KMS-11 (cell line): ENCODE data around the gene SLBP.

Experiments
- H2AFZ ChIP-seq: fragments of 200-600 bp; sonication (generic); 2 replicates; pipeline ENCODE4 v1.6.1; 2016; ENCODE audit warnings: antibody characterized with exemption, mixed run types, low read depth
- H3K27ac ChIP-seq: fragments of 200-600 bp; sonication (generic); 2 replicates; pipeline ENCODE4 v1.6.1; 2016; ENCODE audit warnings: mild to moderate bottlenecking, mixed run types
- H3K27me3 ChIP-seq: fragments of 200-600 bp; sonication (generic); 2 replicates; pipeline ENCODE4 v1.6.1; 2017; ENCODE audit warnings: mild to moderate bottlenecking, low read depth, mixed run types, moderate library complexity; ENCODE audit not compliant: insufficient read depth
- H3K36me3 ChIP-seq: fragments of 200-600 bp; sonication (generic); 2 replicates; pipeline ENCODE4 v1.6.1; 2017; ENCODE audit warnings: mild to moderate bottlenecking, mixed run types; ENCODE audit not compliant: insufficient read depth
- H3K4me1 ChIP-seq: fragments of 200-600 bp; sonication (generic); 2 replicates; pipeline ENCODE4 v1.6.1; 2016; ENCODE audit warnings: mild to moderate bottlenecking, low read depth, mixed run types; ENCODE audit not compliant: poor library complexity, severe bottlenecking
- H3K4me2 ChIP-seq: fragments of 200-600 bp; sonication (generic); 2 replicates; pipeline ENCODE4 v1.7.0; 2016; ENCODE audit warnings: mild to moderate bottlenecking, mixed run types
- H3K4me3 ChIP-seq: fragments of 200-600 bp; sonication (generic); IDR thresholded peaks from 2 replicates; pipeline ENCODE4 v1.6.1; 2017; ENCODE audit warnings: low read depth, low read length, mixed read lengths; ENCODE audit not compliant: insufficient read depth
- H3K79me2 ChIP-seq: fragments of 200-600 bp; sonication (generic); 2 replicates; pipeline ENCODE4 v1.6.1; 2016; ENCODE audit warnings: low read depth, mixed run types; ENCODE audit not compliant: insufficient read depth
- H3K9ac ChIP-seq: fragments of 200-600 bp; sonication (generic); 2 replicates; pipeline ENCODE4 v1.6.1; 2016; ENCODE audit warnings: mild to moderate bottlenecking, mixed run types
- H4K20me1 ChIP-seq: fragments of 200-600 bp; sonication (generic); 2 replicates; pipeline ENCODE4 v1.6.1; 2016; ENCODE audit warnings: mild to moderate bottlenecking, mixed run types; ENCODE audit not compliant: insufficient read depth
- TF ChIP-seq, protein P1 (sequence below): fragments of 200-600 bp; sonication (generic); conservative IDR thresholded peaks from 2 replicates; pipeline ENCODE4 v1.6.1; 2017; ENCODE audit warnings: low read depth, mild to moderate bottlenecking, antibody characterized with exemption, low read length, moderate library complexity, mixed read lengths

The SLBP gene

DNA sequence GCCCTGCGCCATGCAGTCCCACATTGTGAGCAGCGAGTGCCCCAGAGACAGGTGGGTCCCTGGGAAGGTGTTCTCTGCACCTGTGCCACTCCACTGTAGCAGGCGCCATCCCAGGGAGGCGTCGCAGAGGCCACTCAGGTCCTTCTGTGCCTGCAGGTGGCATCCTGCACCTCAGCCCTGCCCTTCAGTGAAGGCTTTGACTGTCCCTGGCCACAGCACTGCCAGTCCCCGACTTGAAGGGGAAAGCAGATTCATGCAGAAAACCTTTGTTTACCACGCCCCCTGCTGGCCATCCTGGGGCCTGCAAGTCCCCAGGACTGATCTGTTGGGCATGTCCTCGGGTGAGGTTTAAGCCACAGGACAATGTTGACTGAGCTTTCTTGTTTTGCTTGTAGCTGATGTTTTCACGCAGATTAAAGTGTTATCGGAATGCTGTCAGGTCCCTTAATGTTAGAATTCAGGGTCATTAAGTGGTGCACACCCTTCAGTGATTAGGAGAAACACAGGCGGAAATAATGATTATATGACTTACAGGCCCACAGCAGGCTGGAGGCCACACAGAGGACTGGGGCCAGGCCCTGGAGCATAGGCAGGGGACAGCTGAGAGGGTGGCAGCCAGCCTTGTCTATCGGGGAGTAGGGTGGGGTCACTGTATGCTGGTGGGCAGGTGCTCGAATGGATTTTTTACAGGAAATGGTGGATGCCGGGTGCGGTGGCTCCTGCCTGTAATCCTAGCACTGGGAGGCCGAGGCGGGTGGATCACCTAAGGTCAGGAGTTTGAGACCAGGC, 14.2 kb upstream of the SLBP start:
- no peak overlapping the region for H2AFZ ChIP-seq
- no peaks in the 10 kb centered on the region; the same call in 1 of the 2 replicates for H3K36me3 ChIP-seq
- no peak overlapping the region for H3K9ac ChIP-seq
- peaks cover 42% of the 10 kb centered on the region for H3K4me1 ChIP-seq
- TF ChIP-seq, protein P1, sequence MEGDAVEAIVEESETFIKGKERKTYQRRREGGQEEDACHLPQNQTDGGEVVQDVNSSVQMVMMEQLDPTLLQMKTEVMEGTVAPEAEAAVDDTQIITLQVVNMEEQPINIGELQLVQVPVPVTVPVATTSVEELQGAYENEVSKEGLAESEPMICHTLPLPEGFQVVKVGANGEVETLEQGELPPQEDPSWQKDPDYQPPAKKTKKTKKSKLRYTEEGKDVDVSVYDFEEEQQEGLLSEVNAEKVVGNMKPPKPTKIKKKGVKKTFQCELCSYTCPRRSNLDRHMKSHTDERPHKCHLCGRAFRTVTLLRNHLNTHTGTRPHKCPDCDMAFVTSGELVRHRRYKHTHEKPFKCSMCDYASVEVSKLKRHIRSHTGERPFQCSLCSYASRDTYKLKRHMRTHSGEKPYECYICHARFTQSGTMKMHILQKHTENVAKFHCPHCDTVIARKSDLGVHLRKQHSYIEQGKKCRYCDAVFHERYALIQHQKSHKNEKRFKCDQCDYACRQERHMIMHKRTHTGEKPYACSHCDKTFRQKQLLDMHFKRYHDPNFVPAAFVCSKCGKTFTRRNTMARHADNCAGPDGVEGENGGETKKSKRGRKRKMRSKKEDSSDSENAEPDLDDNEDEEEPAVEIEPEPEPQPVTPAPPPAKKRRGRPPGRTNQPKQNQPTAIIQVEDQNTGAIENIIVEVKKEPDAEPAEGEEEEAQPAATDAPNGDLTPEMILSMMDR: peak; percentile 91
- H3K4me2 ChIP-seq: no peak overlapping the region
- peaks cover 52% of the 10 kb centered on the region for H3K79me2 ChIP-seq
- no peak overlapping the region for H3K4me3 ChIP-seq
- no peak overlapping the region for H3K27ac ChIP-seq
- no peaks in the 10 kb centered on the region for H3K27me3 ChIP-seq
- no peaks in the 10 kb centered on the region for H4K20me1 ChIP-seq

DNA sequence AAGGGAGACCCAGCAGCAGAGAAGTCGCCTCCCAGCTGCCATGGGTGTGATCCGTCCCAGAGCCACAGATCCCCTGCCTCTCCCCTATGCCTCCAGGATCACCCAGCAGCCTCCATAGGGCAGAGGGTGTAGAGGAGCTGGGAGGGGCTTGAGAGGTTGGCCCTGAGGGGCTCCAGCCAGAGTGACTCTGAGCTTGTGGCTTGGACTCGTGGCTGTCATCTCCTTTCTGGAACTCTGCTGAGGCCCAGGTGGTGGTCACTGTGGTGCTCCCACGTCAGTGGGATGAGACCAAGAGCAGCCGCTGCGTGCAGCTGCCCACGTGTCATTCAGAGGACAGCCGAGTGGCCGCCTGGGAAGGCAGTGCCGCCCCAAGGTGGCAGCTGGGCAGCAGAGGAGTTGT, 13.4 kb upstream of the SLBP start:
- H3K4me1 ChIP-seq: peaks cover 35% of the 10 kb centered on the region
- H3K4me2 ChIP-seq: no peak overlapping the region
- no peak overlapping the region for H2AFZ ChIP-seq
- no peaks in the 10 kb centered on the region; the same call in 1 of the 2 replicates for H3K36me3 ChIP-seq
- no peak overlapping the region for H3K27ac ChIP-seq
- H3K4me3 ChIP-seq: no peak overlapping the region
- no peaks in the 10 kb centered on the region for H4K20me1 ChIP-seq
- TF ChIP-seq, protein P1: no peak
- H3K9ac ChIP-seq: no peak overlapping the region
- peaks cover 52% of the 10 kb centered on the region for H3K79me2 ChIP-seq
- no peaks in the 10 kb centered on the region for H3K27me3 ChIP-seq

DNA sequence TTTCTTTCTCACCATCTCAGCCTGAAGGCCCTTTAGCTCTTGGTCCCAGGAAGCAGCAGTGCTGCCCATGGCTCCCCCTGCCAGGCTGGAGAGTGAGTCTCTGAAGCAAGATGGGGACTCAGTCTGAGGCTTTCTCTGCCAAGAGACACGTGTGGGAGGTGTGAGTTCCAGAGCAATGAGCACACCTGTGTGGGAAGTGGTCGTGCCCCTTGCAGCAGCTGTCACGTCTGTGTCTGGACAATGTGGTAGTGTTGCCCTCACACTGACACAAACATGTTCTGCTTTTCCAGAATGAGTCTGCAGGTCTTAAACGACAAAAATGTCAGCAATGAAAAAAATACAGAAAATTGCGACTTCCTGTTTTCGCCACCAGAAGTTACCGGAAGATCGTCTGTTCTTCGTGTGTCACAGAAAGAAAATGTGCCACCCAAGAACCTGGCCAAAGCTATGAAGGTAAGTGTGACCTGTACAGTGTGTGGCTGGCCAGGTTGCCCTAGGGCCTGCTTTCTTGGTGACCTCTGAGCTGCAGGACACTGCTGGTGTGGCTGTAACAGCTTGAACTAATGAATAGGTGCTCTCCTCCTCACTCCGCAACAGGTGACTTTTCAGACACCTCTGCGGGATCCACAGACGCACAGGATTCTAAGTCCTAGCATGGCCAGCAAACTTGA, 11.1 kb upstream of the SLBP start:
- Histone ChIP-seq H3K4me2 (peak overlapping the region; percentile 51), H3K27ac (no peak overlapping the region; the same call in 1 of the 2 replicates), H3K36me3 (no peaks in the 10 kb centered on the region), H3K4me1 (peaks cover 25% of the 10 kb centered on the region), H3K79me2 (peaks cover 58% of the 10 kb centered on the region), H3K4me3 (no peak overlapping the region), H4K20me1 (no peaks in the 10 kb centered on the region), H3K27me3 (no peaks in the 10 kb centered on the region), H2AFZ (no peak overlapping the region), H3K9ac (no peak overlapping the region)
- TF ChIP-seq, protein P1: no peak

DNA sequence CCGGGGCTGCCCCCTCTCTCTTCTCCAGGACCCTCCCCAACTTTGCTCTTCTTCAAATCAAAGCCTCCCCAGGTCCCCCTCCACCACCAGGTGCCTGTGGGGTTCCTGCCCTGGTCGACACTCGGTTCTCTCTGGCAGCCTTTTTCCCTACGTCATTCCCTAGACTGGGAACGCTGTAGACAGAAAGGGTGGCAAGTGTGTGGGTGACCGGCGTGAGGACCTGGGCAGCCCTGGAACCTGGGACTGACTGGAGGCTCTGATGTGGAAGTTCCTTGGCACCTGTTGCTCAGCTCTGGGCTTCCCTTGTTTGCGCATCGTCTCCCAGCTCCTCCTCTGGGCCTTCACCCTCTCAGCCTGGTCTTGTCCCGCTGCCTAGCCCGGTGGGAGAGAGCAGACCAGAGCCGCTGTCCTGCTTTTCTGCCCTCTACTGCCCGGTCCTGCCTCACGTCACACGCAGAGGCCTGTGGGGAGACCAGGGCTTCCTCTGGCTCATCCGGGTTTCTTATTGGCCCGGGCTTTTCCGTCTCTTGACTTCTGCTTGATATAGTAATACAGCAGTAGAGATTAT, 10.5 kb upstream of the SLBP start:
- no peak overlapping the region for H2AFZ ChIP-seq
- TF ChIP-seq, protein P1: no peak

More for the DNA sequence above, 10.5 kb upstream of the SLBP start:
- H3K79me2 ChIP-seq: peaks cover 58% of the 10 kb centered on the region
- H4K20me1 ChIP-seq: no peaks in the 10 kb centered on the region
- peaks cover 25% of the 10 kb centered on the region for H3K4me1 ChIP-seq
- H3K9ac ChIP-seq: peak overlapping the region; percentile 47; the same call in 1 of the 2 replicates
- peak overlapping the region; percentile 58 for H3K4me3 ChIP-seq
- H3K27ac ChIP-seq: no peak overlapping the region; the same call in 1 of the 2 replicates
- peak overlapping the region; percentile 51 for H3K4me2 ChIP-seq
- H3K36me3 ChIP-seq: no peaks in the 10 kb centered on the region
- H3K27me3 ChIP-seq: no peaks in the 10 kb centered on the region
